ENCODE measurements around the gene PPP1R3G. TPM values are rescaled to one million over a fixed set of nuclear protein-coding genes. Genes with fewer than 3 reads are reported as not detected.

The PPP1R3G gene
- total and polyA plus RNA-seq, 2 of the 13 experiments (the other 11 are each of a cell fraction or from before 2014, with no cell fraction given): 1.2 to 1.3 TPM

DNA sequence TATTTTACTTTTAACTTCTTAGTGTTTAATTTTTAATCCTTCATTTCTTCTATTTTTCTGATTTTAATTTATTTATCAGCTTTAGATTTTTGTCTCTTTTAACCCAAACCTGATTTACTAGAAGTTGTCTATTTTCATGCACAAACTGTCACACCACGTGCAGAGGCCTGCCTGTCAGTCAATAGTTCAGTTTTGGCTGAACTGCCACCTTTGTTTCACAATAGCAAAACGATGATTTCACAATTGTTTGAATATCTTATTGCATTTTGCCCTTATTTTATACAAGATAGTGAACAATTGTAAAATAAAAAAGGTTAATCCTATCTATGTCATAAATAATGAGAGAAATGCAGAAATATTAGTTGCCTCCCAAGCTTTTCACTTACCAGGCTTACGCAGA, 24.0 kb upstream of the PPP1R3G start (continued):
- TF ChIP-seq PRMT3 (CRISPR knock-in tag; IDR thresholded peaks at IDR 0.05; ENCODE audit: borderline replicate concordance, low read depth) (no peak), MXD4 (CRISPR knock-in tag; IDR thresholded peaks at IDR 0.05) (peak; percentile 41; the same call in 1 of the 2 replicates), ZNF816 (CRISPR knock-in tag; IDR thresholded peaks at IDR 0.05; ENCODE audit: borderline replicate concordance) (peak; percentile 51; the same call in 1 of the 2 replicates), CBX2 (IDR thresholded peaks at IDR 0.05; ENCODE audit: low read depth, low read length) (no peak), CBX2 (CRISPR knock-in tag; IDR thresholded peaks at IDR 0.05; ENCODE audit: low read depth) (no peak), DNMT1 (CRISPR knock-in tag; IDR thresholded peaks at IDR 0.05) (no peak), ZNF607 (CRISPR knock-in tag; IDR thresholded peaks at IDR 0.05; ENCODE audit: borderline replicate concordance) (no peak), SRSF4 (IDR thresholded peaks at IDR 0.05; ENCODE audit: low read depth, low read length, poor library complexity, severe bottlenecking) (no peak), ZNF749 (CRISPR knock-in tag; IDR thresholded peaks at IDR 0.05; ENCODE audit: borderline replicate concordance) (no peak), ATF1 (CRISPR knock-in tag; IDR thresholded peaks at IDR 0.05) (no peak), ZNF530 (CRISPR knock-in tag; IDR thresholded peaks at IDR 0.05; ENCODE audit: low read depth) (no peak), ZKSCAN1 (IDR thresholded peaks at IDR 0.05; ENCODE audit: low read length) (no peak), AHR (CRISPR knock-in tag; IDR thresholded peaks at IDR 0.05) (no peak), MEIS2 (CRISPR knock-in tag; IDR thresholded peaks at IDR 0.05) (peak; percentile 73; the same call in 1 of the 2 replicates), ARNT2 (CRISPR knock-in tag; IDR thresholded peaks at IDR 0.05; ENCODE audit: low read depth) (no peak), NCOA2 (CRISPR knock-in tag; IDR thresholded peaks at IDR 0.05) (peak; percentile 64; the same call in 1 of the 2 replicates)
- TF ChIP-seq, protein P1, sequence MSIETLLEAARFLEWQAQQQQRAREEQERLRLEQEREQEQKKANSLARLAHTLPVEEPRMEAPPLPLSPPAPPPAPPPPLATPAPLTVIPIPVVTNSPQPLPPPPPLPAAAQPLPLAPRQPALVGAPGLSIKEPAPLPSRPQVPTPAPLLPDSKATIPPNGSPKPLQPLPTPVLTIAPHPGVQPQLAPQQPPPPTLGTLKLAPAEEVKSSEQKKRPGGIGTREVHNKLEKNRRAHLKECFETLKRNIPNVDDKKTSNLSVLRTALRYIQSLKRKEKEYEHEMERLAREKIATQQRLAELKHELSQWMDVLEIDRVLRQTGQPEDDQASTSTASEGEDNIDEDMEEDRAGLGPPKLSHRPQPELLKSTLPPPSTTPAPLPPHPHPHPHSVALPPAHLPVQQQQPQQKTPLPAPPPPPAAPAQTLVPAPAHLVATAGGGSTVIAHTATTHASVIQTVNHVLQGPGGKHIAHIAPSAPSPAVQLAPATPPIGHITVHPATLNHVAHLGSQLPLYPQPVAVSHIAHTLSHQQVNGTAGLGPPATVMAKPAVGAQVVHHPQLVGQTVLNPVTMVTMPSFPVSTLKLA (IDR thresholded peaks at IDR 0.05): peak; percentile 72
- TF ChIP-seq, protein P2, sequence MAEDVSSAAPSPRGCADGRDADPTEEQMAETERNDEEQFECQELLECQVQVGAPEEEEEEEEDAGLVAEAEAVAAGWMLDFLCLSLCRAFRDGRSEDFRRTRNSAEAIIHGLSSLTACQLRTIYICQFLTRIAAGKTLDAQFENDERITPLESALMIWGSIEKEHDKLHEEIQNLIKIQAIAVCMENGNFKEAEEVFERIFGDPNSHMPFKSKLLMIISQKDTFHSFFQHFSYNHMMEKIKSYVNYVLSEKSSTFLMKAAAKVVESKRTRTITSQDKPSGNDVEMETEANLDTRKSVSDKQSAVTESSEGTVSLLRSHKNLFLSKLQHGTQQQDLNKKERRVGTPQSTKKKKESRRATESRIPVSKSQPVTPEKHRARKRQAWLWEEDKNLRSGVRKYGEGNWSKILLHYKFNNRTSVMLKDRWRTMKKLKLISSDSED (CRISPR knock-in tag; IDR thresholded peaks at IDR 0.05): no peak
- TF ChIP-seq, protein P3, sequence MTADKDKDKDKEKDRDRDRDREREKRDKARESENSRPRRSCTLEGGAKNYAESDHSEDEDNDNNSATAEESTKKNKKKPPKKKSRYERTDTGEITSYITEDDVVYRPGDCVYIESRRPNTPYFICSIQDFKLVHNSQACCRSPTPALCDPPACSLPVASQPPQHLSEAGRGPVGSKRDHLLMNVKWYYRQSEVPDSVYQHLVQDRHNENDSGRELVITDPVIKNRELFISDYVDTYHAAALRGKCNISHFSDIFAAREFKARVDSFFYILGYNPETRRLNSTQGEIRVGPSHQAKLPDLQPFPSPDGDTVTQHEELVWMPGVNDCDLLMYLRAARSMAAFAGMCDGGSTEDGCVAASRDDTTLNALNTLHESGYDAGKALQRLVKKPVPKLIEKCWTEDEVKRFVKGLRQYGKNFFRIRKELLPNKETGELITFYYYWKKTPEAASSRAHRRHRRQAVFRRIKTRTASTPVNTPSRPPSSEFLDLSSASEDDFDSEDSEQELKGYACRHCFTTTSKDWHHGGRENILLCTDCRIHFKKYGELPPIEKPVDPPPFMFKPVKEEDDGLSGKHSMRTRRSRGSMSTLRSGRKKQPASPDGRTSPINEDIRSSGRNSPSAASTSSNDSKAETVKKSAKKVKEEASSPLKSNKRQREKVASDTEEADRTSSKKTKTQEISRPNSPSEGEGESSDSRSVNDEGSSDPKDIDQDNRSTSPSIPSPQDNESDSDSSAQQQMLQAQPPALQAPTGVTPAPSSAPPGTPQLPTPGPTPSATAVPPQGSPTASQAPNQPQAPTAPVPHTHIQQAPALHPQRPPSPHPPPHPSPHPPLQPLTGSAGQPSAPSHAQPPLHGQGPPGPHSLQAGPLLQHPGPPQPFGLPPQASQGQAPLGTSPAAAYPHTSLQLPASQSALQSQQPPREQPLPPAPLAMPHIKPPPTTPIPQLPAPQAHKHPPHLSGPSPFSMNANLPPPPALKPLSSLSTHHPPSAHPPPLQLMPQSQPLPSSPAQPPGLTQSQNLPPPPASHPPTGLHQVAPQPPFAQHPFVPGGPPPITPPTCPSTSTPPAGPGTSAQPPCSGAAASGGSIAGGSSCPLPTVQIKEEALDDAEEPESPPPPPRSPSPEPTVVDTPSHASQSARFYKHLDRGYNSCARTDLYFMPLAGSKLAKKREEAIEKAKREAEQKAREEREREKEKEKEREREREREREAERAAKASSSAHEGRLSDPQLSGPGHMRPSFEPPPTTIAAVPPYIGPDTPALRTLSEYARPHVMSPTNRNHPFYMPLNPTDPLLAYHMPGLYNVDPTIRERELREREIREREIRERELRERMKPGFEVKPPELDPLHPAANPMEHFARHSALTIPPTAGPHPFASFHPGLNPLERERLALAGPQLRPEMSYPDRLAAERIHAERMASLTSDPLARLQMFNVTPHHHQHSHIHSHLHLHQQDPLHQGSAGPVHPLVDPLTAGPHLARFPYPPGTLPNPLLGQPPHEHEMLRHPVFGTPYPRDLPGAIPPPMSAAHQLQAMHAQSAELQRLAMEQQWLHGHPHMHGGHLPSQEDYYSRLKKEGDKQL (CRISPR knock-in tag; IDR thresholded peaks at IDR 0.05; ENCODE audit: low read depth): 0 out of 2 replicates have a peak, but pooled peaks have one; percentile 38
- TF ChIP-seq, protein P4, sequence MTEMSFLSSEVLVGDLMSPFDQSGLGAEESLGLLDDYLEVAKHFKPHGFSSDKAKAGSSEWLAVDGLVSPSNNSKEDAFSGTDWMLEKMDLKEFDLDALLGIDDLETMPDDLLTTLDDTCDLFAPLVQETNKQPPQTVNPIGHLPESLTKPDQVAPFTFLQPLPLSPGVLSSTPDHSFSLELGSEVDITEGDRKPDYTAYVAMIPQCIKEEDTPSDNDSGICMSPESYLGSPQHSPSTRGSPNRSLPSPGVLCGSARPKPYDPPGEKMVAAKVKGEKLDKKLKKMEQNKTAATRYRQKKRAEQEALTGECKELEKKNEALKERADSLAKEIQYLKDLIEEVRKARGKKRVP (CRISPR knock-in tag; IDR thresholded peaks at IDR 0.05): peak in 1 of 2 experiments; percentile 67; a peak in 2 of 4 replicates
- TF ChIP-seq, protein P5, sequence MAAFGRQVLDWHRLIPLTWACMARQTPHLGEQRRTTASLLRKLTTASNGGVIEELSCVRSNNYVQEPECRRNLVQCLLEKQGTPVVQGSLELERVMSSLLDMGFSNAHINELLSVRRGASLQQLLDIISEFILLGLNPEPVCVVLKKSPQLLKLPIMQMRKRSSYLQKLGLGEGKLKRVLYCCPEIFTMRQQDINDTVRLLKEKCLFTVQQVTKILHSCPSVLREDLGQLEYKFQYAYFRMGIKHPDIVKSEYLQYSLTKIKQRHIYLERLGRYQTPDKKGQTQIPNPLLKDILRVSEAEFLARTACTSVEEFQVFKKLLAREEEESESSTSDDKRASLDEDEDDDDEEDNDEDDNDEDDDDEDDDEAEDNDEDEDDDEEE (CRISPR knock-in tag; IDR thresholded peaks at IDR 0.05): no peak
